Measurements from ENCODE around the gene DRAM2.

DRAM2 gene

DNA sequence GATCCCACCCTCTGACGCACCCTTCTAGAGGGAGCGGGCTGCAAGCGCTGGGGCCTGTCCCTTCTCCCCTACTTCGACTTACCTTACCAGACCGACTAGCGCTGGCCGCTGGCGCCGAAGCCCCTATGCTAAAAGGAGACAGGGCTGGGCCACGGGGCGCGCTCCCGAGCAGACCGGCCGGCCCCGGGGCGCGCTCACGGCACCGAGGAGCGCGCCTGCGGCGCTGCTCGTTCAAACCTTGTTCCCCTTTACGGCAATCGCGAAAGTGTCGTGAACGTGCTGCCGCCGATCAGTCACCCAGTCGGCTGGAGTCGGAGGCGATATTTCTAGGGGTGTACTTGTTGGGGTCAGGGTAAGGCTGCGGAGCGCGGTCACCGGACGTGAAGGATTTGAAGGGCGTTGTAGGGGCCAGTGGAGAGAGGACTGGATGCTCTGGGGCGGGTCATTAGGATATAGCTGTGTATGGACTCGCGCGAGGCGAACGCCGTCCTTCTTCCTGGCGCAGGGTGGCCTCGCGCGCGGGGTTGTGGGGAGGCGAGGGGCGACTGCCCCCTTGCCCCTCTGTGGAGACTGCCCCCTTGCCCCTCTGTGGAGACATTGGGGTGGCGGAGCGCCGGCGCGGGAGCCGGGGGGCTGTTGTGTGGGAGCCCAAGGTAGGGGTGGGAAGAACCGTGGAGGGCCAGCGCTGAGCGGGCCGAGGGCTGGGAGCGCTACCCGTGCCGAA, at the start of gene DRAM2, which contains the start of gene CEPT1:
TSS of gene DRAM2 (minus strand) at position 138 of the 724 bp plus-strand sequence. CDS start 8,539 bp downstream, outside the sequence.
TSS of gene CEPT1 (plus strand) at position 268 of the 724 bp plus-strand sequence. CDS start 7,492 bp downstream, outside the sequence.
- DNase-seq (ENCODE audit: low read depth in 3 of 3), result peak; percentile 82 to 91 (median 87)

DNA sequence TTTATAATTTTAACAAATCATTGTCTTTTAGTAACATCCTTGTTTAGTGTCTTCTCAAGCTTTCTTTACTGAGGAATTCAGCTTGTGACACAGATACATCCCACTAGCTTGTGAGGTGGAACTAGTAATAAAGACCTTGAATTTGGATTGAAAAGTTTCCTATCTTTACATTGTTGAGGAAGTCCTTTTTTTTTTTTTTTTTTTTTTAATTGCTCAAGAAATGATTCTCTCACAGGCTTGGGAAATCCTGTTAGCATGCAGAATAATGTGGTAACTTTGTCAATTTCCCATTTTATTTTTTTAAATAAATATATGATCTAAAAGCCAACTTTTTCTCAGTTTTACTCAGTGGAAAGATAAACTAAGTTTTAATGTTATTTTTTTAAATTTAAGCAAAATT, 44.8 kb upstream of the DRAM2 start:
- no peak for DNase-seq (ENCODE audit: low read depth in 3 of 3)

DNA sequence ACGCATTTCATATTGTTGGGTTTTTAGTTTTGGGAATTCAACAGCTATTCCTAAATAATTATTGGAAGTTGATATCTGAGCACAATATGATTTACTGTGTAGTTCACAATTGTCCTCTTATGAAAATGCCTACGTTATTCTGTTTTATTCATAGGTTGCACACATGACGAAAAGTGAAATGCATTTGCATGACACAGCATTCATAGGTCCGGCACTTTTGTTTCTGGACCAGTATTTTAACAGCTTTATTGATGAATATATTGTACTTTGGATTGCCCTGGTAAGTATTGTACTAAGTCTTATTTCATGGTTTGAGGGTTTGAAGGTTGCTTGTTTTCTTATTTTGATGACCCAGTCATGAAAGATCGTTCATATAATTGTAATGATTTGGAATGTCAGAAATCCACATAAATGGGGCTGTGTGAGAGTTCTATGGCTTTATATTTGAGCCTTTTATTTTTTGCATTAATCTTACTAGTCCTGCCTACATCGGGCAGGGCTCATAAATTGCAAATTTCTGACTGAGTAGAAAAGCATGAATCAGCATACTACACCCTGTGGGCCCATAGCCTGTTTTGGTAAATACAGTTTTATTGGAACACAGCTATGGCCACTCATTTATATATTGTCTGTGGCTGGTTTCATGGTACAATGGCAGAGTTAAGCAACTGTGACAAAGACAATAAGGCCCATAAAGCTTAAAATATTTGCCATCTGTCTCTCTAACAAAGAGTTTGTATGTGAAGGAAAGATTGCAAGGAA, 43.6 kb upstream of the DRAM2 start:
- no peak for DNase-seq (ENCODE audit: low read depth in 3 of 3)

DNA sequence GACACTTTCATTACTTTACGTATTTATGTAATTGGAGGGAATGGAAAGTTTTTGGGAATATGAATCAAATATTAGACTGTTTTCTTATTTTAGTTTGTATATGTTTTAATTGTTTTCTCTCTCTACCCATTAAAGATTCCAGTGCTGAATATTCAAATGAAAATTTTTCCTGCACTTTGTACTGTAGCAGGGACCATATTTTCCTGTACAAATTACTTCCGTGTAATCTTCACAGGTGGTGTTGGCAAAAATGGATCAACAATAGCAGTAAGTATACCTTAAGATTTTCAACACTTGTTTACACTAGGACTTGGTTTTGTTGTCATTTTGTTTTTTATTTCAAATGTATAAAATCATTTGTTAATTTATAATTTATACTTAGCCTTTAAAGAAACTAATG, 42.2 kb upstream of the DRAM2 start:
- no peak for DNase-seq (ENCODE audit: low read depth in 3 of 3)

DNA sequence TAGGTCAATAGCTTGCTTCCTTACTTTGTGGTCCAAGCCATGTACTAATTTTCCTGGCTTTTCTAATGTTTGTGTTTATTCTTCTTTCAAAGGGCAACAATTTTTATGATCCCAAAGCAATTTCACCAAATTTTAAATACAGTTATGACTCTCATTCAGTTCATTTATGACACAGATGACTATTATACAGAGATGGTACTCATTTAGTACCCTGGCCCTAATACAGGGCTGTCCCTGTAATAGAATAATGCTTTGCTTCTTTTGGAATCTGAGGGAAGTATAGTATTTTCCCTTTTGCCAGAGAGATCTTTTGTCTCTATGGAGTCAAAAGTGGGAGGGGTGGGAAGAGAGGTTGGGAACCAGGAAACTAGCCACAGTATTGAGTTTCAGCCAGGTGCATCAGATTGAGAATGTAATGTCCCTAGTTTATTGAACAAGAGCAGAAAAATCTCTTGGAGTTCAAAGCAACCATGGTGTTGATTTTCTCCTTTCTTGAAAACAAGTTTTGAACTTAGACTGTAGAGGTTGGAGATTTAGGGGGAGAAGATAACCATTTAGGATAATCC, 40.2 kb upstream of the DRAM2 start:
- DNase-seq (ENCODE audit: low read depth in 3 of 3), result no peak

DNA sequence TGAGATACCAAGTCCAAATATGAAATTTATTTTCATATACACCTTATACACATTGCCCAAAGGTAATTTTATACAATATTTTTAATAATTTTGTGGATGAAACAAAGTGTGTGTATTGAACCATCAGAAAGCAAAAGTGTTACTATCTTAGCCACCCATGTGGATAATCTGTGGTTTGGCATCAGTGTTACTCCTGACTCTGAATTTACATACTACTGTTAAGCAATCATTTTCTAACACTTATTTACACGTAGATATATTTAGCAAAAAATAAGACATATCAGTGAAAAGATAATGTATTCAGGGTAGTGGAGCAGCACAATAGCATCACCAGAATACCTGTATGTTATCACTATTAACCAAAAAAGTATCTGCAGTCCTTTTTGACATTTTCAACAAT, 36.8 kb upstream of the DRAM2 start:
- no peak for DNase-seq (ENCODE audit: low read depth in 3 of 3)

DNA sequence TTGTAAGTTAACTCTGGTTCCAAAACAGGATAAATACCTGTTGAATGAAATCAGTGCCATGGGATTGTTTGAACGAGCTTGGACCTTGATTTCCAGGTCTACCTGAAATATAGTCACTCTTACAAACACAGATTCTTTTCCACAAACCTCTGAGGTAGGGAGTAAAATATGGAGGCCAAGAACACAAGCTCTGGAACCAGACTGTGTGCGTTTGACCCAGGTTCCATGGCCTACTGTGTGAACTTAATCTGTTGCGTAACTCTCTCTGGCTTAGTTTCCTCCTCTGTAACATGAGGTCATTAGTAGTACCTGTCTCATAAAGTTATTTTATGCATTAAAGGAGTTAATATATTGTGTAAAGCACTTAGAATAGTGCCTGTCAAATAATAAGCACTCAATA, 35.5 kb upstream of the DRAM2 start:
- no peak for DNase-seq (ENCODE audit: low read depth in 3 of 3)

DNA sequence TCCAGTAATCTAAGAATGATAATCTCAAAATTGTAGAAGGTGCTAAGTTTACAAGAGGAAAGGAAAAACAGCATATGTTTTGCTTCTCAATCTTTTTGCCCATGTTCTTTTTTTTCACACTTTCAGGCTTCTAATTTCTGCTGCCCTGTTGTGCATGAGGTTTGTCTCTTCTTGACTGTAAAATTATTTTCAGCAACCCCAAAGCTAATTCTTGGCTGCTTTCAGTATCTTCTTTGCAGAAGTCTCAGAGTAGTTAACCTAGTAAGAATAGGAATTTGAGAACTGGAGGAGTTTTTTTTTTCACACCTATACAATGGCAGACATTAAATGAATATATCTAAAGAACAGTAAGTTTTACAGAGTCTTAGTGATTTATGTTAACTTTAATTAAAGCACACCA, 34.2 kb upstream of the DRAM2 start:
- no peak for DNase-seq (ENCODE audit: low read depth in 3 of 3)

DNA sequence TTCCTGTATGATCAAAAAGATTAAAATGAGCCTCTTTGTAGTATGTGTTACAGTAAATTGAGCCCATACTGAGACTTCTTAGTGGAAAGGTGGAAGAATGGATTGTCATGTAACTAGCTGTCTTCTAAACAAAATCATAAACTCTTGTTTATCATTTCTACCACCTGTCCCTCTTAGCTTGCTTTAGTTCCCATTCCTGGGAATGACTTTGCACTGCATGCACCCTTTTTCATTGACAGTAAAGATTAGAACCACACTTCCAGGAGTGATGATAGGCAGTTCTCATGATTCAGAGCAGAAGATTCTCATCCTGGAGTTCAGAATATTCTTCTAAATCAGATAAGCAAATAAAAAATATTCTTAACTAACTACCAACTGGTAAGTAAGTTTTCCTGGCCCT, 32.6 kb upstream of the DRAM2 start:
- DNase-seq (ENCODE audit: low read depth in 3 of 3), result no peak

DNA sequence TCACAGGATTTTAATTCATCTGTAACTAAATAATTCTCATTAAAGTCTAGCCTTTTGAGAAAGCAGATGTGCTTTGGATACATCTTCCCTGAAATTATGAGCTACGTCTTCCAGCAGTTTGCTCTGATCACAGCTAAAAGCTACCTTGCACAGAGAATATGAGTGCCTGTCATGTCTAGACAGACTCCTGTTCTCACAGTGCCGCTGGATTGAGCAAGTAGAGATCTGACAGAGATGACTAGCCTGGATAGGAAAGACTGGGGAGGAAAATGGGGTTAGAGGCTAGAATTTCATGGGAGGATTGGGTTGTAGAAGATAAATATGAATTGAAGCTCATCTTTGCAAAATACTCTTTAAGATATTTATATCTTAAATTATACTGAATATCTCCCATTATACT, 24.3 kb upstream of the DRAM2 start:
- no peak for DNase-seq (ENCODE audit: low read depth in 3 of 3)

DNA sequence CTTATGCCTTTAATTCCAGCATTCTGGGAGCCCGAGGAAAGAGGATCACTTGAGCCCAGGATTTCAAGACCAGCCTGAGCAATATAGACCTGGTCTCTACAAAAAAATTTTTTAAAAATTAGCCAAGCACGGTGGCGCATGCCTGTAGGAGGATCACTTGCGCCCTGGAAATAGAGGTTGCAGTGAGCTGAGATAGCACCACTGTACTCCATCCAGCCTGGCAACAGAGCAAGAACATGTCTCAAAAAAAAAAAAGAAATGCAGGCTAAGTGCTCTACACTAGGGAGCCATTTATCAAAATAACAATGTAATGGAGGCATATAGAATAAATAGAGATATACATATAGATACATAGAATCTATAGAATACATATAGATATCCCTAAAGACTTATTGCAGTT, 23.5 kb upstream of the DRAM2 start:
- no peak for DNase-seq (ENCODE audit: low read depth in 3 of 3)

DNA sequence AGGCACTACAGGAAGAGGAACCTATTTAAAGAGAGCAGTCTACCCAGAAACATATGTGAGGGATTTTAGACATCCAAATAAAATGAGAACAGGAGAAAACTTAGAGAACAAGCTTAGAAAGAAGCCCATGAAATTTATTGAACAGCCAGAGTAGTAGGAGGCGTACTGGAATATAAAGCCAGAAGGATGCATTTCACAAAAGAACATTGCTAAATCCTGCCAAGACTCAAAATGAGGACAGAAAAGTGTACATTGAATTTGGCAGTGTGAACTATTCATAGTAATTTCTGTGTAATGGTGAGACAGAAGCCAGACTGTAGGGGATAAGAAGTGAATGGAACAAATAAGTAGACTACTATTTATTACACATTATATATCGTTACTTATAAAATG, 22.6 kb upstream of the DRAM2 start:
- no peak for DNase-seq (ENCODE audit: low read depth in 3 of 3)

DNA sequence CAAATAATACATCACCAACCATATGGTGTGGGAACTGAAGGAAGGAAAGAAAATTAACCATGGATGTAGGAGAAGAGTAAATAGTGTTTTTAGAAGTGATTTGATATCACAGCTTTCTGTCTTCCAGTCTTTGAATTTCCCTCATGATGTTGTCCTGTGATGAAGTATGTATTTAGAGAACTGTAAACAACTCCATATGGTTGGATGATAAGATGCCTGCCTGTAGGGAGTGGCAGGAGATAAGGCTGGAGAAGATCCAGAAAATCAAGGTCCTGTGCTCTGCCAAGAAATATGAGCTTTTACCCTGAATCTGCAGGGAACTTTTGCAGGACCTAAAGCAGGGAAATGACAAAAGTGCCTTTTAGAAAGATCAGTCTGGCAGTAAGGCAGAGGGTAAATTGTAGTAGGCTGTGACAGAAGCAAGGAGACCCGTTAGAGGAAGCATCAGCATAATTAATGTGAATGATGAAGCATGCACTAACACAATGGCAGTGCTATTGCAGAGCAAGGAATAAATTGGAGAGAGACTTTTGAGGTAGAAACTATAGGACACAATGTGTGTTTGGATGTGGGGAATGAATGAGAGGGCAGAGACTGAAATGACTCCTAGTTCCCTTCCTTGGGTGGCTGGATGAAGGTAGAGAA, 22.1 kb upstream of the DRAM2 start:
- DNase-seq (ENCODE audit: low read depth in 3 of 3), result no peak

DNA sequence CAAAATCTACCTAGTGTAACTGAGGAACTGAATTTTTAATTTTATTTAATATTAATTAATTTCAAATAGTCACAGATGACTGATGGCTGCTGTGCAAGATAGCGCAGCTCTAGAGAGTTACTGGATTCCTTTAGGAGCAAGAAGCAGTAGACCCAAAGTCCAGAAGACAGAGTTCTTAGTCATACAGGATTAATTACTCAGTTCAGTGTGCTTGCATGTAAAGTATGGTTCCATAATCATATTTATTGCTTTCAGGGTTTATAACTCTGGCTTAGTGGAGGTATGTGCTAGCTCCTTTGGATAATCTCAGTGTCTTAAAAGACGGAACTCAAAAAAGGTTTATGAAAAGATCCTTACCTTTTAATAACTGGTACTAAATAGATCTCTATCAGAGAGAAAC, 17.5 kb upstream of the DRAM2 start:
- DNase-seq (ENCODE audit: low read depth in 3 of 3), result no peak

DNA sequence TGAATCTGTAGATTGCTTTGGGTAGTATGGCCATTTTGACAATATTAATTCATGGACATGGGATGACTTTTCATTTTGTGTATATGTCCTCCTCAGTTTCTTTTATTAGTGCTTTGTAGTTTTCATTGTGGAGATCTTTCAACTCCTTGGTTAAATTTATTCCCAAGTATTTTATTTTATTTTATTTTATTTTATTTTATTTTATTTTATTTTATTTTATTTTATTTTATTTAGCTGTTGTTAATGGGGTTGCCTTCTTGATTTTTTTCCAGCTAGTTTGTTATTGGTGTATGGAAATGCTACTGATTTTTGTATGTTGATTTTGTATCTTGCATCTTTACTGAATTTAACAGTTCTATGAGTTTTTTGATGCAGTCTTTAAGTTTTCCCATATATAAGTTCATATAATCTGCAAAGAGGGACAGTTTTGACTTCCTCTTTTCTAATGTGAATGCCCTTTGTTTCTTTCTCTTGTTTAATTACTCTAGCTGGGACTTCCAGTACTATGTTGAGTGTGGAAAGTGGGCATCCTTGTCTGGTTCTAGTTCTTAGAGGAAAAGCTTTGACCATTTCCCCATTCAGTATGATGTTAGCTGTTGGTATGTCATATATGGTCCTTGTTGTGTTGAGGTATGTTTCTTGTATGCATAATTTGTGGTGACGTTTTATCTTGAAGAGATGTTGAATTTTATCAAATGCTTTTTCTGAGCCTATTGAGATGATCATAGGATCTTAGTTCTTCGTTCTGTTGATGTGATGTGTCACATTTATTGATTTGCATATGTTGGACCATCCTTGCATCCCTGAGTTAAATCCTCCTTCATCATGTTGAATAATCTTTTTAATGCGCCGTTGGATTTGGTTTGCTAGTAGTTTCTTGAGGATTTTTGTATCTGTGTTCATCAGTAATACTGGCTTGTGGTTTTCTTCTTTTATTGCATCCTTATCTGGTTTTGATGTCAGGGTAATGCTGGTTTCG, 14.4 kb upstream of the DRAM2 start:
- DNase-seq (ENCODE audit: low read depth in 3 of 3), result no peak

DNA sequence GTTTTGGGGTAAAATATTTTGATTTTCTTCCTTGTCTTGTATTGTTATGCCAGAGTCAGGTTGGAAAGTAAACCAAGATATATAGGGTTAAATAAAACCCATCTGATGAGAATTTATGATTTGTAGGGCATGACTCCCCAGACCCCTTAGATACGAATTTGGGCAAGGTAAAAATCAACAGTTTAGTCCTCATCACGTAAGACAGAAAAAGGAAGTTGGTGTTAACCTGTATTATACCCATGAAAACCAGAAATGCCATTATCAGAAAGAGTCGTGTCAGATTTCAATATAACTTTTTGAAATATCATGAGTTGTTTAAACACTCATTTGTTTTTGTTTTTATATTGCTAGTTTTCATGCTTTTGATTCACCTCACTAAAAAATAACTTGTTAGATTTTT, 11.9 kb upstream of the DRAM2 start:
- no peak for DNase-seq (ENCODE audit: low read depth in 3 of 3)

DNA sequence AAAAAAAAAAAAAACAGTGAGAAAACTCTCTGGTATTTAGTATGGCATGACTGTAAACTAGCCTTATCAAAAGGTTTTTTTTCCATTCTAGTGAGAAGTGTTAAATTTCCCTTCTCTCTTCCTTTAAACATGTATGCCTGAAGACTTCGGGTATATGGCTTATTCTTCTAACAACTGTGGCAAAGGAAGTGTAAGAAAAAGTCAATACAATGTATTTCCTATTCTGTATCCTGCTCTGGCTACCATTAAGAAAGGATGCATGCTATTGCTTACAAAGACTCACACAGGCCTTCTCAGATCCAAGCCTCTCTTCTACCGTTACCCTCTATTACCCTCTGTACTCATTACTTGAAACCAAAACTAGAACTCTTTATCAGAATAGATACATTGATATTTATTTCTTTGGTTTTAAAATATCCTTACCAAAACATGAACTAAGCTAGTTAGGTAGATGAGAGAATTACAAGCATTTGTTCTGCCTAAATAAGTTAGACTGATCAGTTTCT, 8.5 kb upstream of the DRAM2 start:
- no peak for DNase-seq (ENCODE audit: low read depth in 3 of 3)

DNA sequence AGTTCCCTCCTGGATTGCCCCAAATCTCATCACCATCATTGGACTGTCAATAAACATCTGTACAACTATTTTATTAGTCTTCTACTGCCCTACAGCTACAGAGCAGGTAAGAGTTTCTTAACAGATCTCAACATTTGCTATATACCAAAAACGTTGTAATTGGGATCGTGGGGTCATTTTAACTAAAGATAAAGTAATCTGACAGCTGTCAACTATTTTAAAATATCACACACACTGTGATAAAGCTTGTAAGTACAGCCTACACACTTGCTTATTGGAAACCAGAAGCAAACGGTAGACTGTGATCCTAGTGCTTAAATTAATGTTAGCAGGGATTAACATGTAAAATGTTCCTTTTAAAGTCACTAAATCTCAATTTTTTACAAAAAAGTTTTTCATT, 8.1 kb upstream of the DRAM2 start:
- DNase-seq (ENCODE audit: low read depth in 3 of 3), result no peak

DNA sequence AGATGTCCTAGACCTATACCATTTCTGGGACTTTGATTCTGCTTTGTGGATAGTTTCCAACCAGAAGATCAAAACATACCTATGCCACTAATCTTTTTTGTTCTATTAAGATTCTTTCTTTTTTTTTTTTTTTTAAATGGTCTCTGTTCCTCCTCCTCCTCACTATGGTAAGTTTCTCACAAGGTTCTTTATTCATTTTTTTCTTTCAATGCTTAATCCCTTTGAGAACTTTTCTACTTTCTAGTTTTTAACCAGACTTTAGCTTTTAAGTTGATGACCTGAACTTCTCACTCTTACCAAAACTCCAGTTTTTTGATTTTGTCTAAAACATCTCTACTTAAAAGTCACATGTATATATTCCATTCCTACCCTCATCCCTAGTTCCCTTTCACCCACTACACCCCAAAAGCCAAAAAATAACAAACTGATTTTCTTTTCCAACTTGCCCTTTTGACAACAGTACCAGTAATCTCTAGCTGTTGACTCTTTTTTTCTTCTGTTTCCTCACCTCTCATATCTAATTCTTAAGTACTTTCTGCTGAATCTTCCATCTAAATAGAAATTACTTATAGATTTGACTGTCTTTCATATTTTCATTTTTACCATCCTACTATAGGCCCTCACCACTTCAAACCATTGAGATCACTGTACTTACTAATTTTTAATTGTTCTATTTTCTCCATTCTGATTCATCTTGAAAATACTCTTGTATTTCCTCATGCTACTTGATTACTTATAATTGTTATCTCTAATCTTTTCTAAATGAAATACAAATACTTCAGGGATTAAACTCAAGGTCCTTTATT, 6.3 kb upstream of the DRAM2 start:
- no peak for DNase-seq (ENCODE audit: low read depth in 3 of 3)

DNA sequence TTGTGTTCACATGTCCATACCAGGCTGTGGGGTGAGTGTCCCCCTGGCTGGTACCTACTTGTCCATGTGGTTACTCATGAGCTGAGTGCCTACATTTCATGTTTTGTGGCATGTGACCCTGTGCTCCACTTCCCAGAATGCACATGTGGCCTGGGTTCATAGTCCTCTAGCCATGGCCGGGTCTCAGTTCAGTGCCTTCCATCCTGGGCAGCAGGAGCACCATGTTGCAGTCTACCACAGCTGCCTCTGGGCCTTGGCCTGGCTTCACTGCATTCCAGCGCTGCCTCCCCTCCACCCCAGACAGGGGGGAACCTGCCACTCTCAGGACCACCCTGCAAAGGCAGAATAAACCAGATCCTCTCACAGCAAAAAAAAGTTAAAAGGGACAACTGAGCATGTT, 5.6 kb upstream of the DRAM2 start:
- no peak for DNase-seq (ENCODE audit: low read depth in 3 of 3)

All from stimulated activated CD4-positive, alpha-beta T cell treated with anti-CD3 and anti-CD28 coated beads, TNF-alpha, amount 100 ng/mL, for 24 hours (primary cell).